GM23338 (cell line): ENCODE measurements around the gene ASCL5. TPM values are rescaled to one million over a fixed set of nuclear protein-coding genes. Genes with fewer than 3 reads are reported as not detected.

ENCODE experiments used
- ATAC-seq: fragments of 200-7000 bp; cut with Tn5 transposase; 3 replicates; pipeline ENCODE4 v1.9.1; 2020
- DNase-seq: peaks from one replicate; pipeline ENCODE4 v3.0.0-alpha.2; 2015; ENCODE audit warnings: low spot score
- H2AFZ ChIP-seq: fragments of 200-600 bp; sonication (generic); 2 replicates; pipeline ENCODE4 v1.8.0; 2016; ENCODE audit warnings: antibody characterized with exemption, mild to moderate bottlenecking, moderate library complexity
- H3F3A ChIP-seq: fragments of 200-600 bp; sonication (generic); replicated peaks from 2 replicates; pipeline ENCODE4 v1.8.0; 2017; ENCODE audit warnings: antibody characterized with exemption, mixed run types, low read depth
- H3K27ac ChIP-seq: fragments of 200-600 bp; sonication (generic); 2 replicates; pipeline ENCODE4 v1.6.1; 2016; ENCODE audit warnings: low read depth
- H3K27me3 ChIP-seq: fragments of 200-600 bp; sonication (generic); 2 replicates; pipeline ENCODE4 v1.8.0; 2016; ENCODE audit warnings: mild to moderate bottlenecking, mixed run types, moderate library complexity; ENCODE audit not compliant: insufficient read depth
- H3K36me3 ChIP-seq: fragments of 200-600 bp; sonication (generic); 2 replicates; pipeline ENCODE4 v1.8.0; 2016; ENCODE audit warnings: mild to moderate bottlenecking; ENCODE audit not compliant: insufficient read depth
- H3K4me1 ChIP-seq: fragments of 200-600 bp; sonication (generic); 2 replicates; pipeline ENCODE4 v1.8.0; 2016; ENCODE audit warnings: mild to moderate bottlenecking, moderate library complexity; ENCODE audit not compliant: insufficient read depth
- H3K4me2 ChIP-seq: fragments of 200-600 bp; sonication (generic); 2 replicates; pipeline ENCODE4 v1.7.1; 2017; ENCODE audit warnings: mixed run types
- H3K4me3 ChIP-seq: fragments of 200-600 bp; sonication (generic); 2 replicates; pipeline ENCODE4 v1.6.1; 2016; ENCODE audit warnings: mixed run types
- H3K79me2 ChIP-seq: fragments of 200-600 bp; sonication (generic); replicated peaks from 2 replicates; pipeline ENCODE4 v1.8.0; 2017; ENCODE audit warnings: mild to moderate bottlenecking; ENCODE audit not compliant: insufficient read depth
- H3K9me2 ChIP-seq: fragments of 200-600 bp; sonication (generic); 2 replicates; pipeline ENCODE4 v1.8.0; 2017; ENCODE audit not compliant: insufficient read depth
- H4K20me1 ChIP-seq: fragments of 200-600 bp; sonication (generic); replicated peaks from 2 replicates; pipeline ENCODE4 v1.8.0; 2017; ENCODE audit warnings: mild to moderate bottlenecking; ENCODE audit not compliant: insufficient read depth
- H3K27ac Mint-ChIP-seq: 2 replicates; pipeline ENCODE4 v1.8.0; 2020; ENCODE audit warnings: inconsistent platforms, mild to moderate bottlenecking, moderate library complexity, mixed read lengths
- H3K27me3 Mint-ChIP-seq: 3 replicates; pipeline ENCODE4 v1.8.0; 2022; ENCODE audit warnings: low read depth, mild to moderate bottlenecking, moderate library complexity, mixed read lengths, inconsistent platforms; ENCODE audit not compliant: insufficient read depth, poor library complexity
- H3K36me3 Mint-ChIP-seq: 3 replicates; pipeline ENCODE4 v1.8.0; 2021; ENCODE audit warnings: low read depth, mild to moderate bottlenecking, inconsistent platforms, moderate library complexity, mixed read lengths
- H3K4me1 Mint-ChIP-seq: 3 replicates; pipeline ENCODE4 v1.8.0; 2020; ENCODE audit warnings: mild to moderate bottlenecking, inconsistent platforms, mixed read lengths
- H3K4me3 Mint-ChIP-seq: 3 replicates; pipeline ENCODE4 v1.8.0; 2021; ENCODE audit warnings: moderate library complexity, mild to moderate bottlenecking, inconsistent platforms, mixed read lengths
- H3K9me3 Mint-ChIP-seq: 3 replicates; pipeline ENCODE4 v1.8.0; 2020; ENCODE audit warnings: moderate library complexity, mild to moderate bottlenecking, inconsistent platforms, mixed read lengths
- CREB1 ChIP-seq: fragments of 250-450 bp; sonication (Bioruptor Pico); IDR thresholded peaks from 2 replicates; pipeline ENCODE4 v1.5.0; 2020; ENCODE audit warnings: low read depth, mild to moderate bottlenecking, moderate library complexity
- CTCF ChIP-seq, 2 experiments: fragments of 200-600 bp in 1 of 2; sonication (generic) in 1 of 2; conservative IDR thresholded peaks; 2 replicates each; pipeline versions ENCODE4 v1.5.1 to v1.6.1; 2016 to 2017; ENCODE audit warnings: antibody characterized with exemption in 2 of 2, low read depth in 2 of 2, mild to moderate bottlenecking in 2 of 2, moderate library complexity in 1 of 2
- ETS1 ChIP-seq: IDR thresholded peaks from 2 replicates; pipeline ENCODE4 v1.6.1; 2016; ENCODE audit warnings: antibody characterized with exemption
- EZH2 ChIP-seq: fragments of 200-600 bp; sonication (generic); IDR thresholded peaks from one replicate; pipeline ENCODE4 v1.8.0; 2017; ENCODE audit warnings: antibody characterized with exemption, mild to moderate bottlenecking, low read depth; ENCODE audit not compliant: unreplicated experiment
- NANOG ChIP-seq: IDR thresholded peaks from 2 replicates; pipeline ENCODE4 v1.6.1; 2016; ENCODE audit warnings: antibody characterized with exemption, borderline replicate concordance
- POLR2AphosphoS5 ChIP-seq: IDR thresholded peaks from 2 replicates; pipeline ENCODE4 v1.6.1; 2016; ENCODE audit warnings: antibody characterized with exemption, low read depth
- REST ChIP-seq: IDR thresholded peaks from one replicate; pipeline ENCODE4 v1.6.1; 2018; ENCODE audit warnings: antibody characterized with exemption; ENCODE audit not compliant: unreplicated experiment
- STAT1 ChIP-seq: IDR thresholded peaks from one replicate; pipeline ENCODE4 v1.6.1; 2016; ENCODE audit warnings: antibody characterized with exemption; ENCODE audit not compliant: unreplicated experiment
- ZNF114 ChIP-seq: fragments of 250-450 bp; sonication (Bioruptor Pico); IDR thresholded peaks from 2 replicates; pipeline ENCODE4 v1.5.0; 2020; ENCODE audit warnings: mild to moderate bottlenecking, moderate library complexity
- ZNF331 ChIP-seq: fragments of 250-450 bp; sonication (Bioruptor Pico); IDR thresholded peaks from 2 replicates; pipeline ENCODE4 v1.5.0; 2020; ENCODE audit warnings: low read depth, mild to moderate bottlenecking, moderate library complexity
- ZNF462 ChIP-seq: fragments of 250-450 bp; sonication (Bioruptor Pico); IDR thresholded peaks from 2 replicates; pipeline ENCODE4 v1.5.0; 2020; ENCODE audit warnings: mild to moderate bottlenecking, moderate library complexity
- polyA plus RNA-seq: library from polyadenylated mRNA; unstranded; fragments of >200 nt; fragmentation: Nextera tagmentation; extraction: Ambion mirVana; gene quantifications from 2 replicates; pipeline ENCODE4 v1.2.1, GENCODE V29; 2016
- total RNA-seq: library from RNA; depleted of rRNA; stranded (reverse); fragments of >200 nt; shearing (Covaris generic); gene quantifications from 2 replicates; pipeline ENCODE4 v1.2.3, GENCODE V29; 2014

The ASCL5 gene
- total and polyA plus RNA-seq, 2 experiments from 2014 or later: not detected

GRCh38 chr1:201134405-201134804, 7.4 kb upstream of the ASCL5 start:
- H3K27me3 ChIP-seq: no peaks in the 10 kb centered on the region
- H3K36me3 ChIP-seq: no peaks in the 10 kb centered on the region; the same call in 1 of the 2 replicates
- Mint-ChIP-seq H3K36me3 (peaks cover 43% of the 10 kb centered on the region), H3K27me3 (peaks cover 13% of the 10 kb centered on the region), H3K4me1 (no peaks in the 10 kb centered on the region; the same call in 2 of the 3 replicates), H3K27ac (no peak overlapping the region; the same call in 1 of the 2 replicates), H3K9me3 (no peaks in the 10 kb centered on the region; the same call in 2 of the 3 replicates), H3K4me3 (no peak overlapping the region)
- ATAC-seq: no peak
- H3K79me2 ChIP-seq: no peaks in the 10 kb centered on the region
- DNase-seq: no peak
- TF ChIP-seq CTCF (conservative IDR thresholded peaks at IDR 0.05; ENCODE audit: low read depth in 2 of 2) (no peak), ZNF462 (no peak), STAT1 (no peak), ZNF114 (CRISPR knock-in tag) (no peak), NANOG (no peak), CREB1 (CRISPR knock-in tag) (no peak), ETS1 (no peak), ZNF331 (CRISPR knock-in tag) (no peak), REST (no peak), EZH2 (no peak), POLR2AphosphoS5 (no peak)
- H3K4me1 ChIP-seq: no peaks in the 10 kb centered on the region
- no peaks in the 10 kb centered on the region for H4K20me1 ChIP-seq
- H3F3A ChIP-seq: no peaks in the 10 kb centered on the region
- no peak overlapping the region for H3K4me3 ChIP-seq
- no peaks in the 10 kb centered on the region for H3K9me2 ChIP-seq
- no peak overlapping the region for H3K27ac ChIP-seq
- no peak overlapping the region for H2AFZ ChIP-seq
- no peak overlapping the region for H3K4me2 ChIP-seq
